ENCODE data around the gene TRAPPC13. TPM values are rescaled to one million over a fixed set of nuclear protein-coding genes. Genes with fewer than 3 reads are reported as not detected.

TRAPPC13 gene
- total RNA-seq, result 9.4 and 10.5 TPM in 2 replicates

GRCh38 chr5:65624571-65625555, at the start of gene TRAPPC13, which contains the start of gene SHLD3:
Gene TRAPPC13 (plus strand): TSS chr5:65625027. CDS start chr5:65625061, 34 bp downstream.
Gene SHLD3 (plus strand): TSS chr5:65625027. CDS start chr5:65629588, 4,561 bp downstream.

GRCh38 chr5:65624025-65624570, 729 bp upstream of the TRAPPC13 start, which contains the start of gene TRIM23:
Gene TRIM23 (minus strand): TSS chr5:65624333. CDS start chr5:65624274, 59 bp downstream.

Other genes with a start within 250 kb of the TRAPPC13 start
- 4.0 and 12.7 TPM in 2 replicates for gene ADAMTS6, start 143.1 kb upstream of the TRAPPC13 start, total RNA-seq
- gene CENPK, start 61.9 kb upstream of the TRAPPC13 start, total RNA-seq, result 1.3 and 8.3 TPM in 2 replicates
- 14.7 and 35.7 TPM in 2 replicates for gene PPWD1, start 61.7 kb upstream of the TRAPPC13 start, total RNA-seq
- gene TRIM23, start 694 bp upstream of the TRAPPC13 start, total RNA-seq, result 7.7 and 11.1 TPM in 2 replicates
- 0.34 and 2.6 TPM in 2 replicates for gene SHLD3, start within 50 bp of the TRAPPC13 start, total RNA-seq
- 6.2 and 9.5 TPM in 2 replicates for gene SGTB, start 97.1 kb downstream of the TRAPPC13 start, total RNA-seq
- gene NLN, start 97.2 kb downstream of the TRAPPC13 start, total RNA-seq, result 13.6 and 19.3 TPM in 2 replicates